Calu3 (cell line): ENCODE data around the gene AQP5. TPM values are rescaled to one million over a fixed set of nuclear protein-coding genes. Genes with fewer than 3 reads are reported as not detected.

ENCODE experiments used
- BruUV-seq: library from RNA; stranded (reverse); fragments of 400-500 nt; replicated peaks from 2 replicates; lab custom pipeline; 2021; lab: Mats Ljungman, UMichigan
- CTCF ChIA-PET: fragments of 300-600 bp; sonication (Branson Sonifier 250); formaldehyde crosslinking; loops from one replicate; lab custom pipeline; 2022; ENCODE audit warnings: antibody characterized with exemption; lab: Charles Lee
- DNase-seq: peaks from one replicate; pipeline ENCODE4 v3.0.0; 2022
- H3K27ac Mint-ChIP-seq: one replicate; pipeline ENCODE4 v1.8.0; 2022; ENCODE audit warnings: mixed read lengths; ENCODE audit not compliant: unreplicated experiment
- H3K27me3 Mint-ChIP-seq: one replicate; pipeline ENCODE4 v1.8.0; 2022; ENCODE audit warnings: mixed read lengths; ENCODE audit not compliant: unreplicated experiment
- H3K36me3 Mint-ChIP-seq: one replicate; pipeline ENCODE4 v1.8.0; 2022; ENCODE audit warnings: mild to moderate bottlenecking, moderate library complexity, mixed read lengths; ENCODE audit not compliant: insufficient read depth, unreplicated experiment
- H3K4me1 Mint-ChIP-seq: one replicate; pipeline ENCODE4 v1.8.0; 2022; ENCODE audit warnings: mild to moderate bottlenecking, low read depth, mixed read lengths; ENCODE audit not compliant: unreplicated experiment
- H3K4me3 Mint-ChIP-seq: one replicate; pipeline ENCODE4 v1.8.0; 2022; ENCODE audit warnings: mild to moderate bottlenecking, low read depth, moderate library complexity, mixed read lengths; ENCODE audit not compliant: unreplicated experiment
- H3K9me3 Mint-ChIP-seq: one replicate; pipeline ENCODE4 v1.8.0; 2022; ENCODE audit warnings: low read depth, mixed read lengths; ENCODE audit not compliant: unreplicated experiment
- intact Hi-C: fragments of 100-400 bp; cut with micrococcal nuclease; formaldehyde crosslinking; loops from one replicate; pipeline ENCODE4 v1.10.0; 2022; ENCODE audit not compliant: unreplicated experiment
- total RNA-seq: library from RNA; stranded (reverse); gene quantifications from 2 replicates; pipeline ENCODE4 v1.2.3, GENCODE V29; 2022
- TF ChIP-seq, protein P1 (sequence below): fragments of 200-600 bp; IDR thresholded peaks from one replicate; pipeline ENCODE4 v1.8.0; 2022; ENCODE audit warnings: antibody characterized with exemption; ENCODE audit not compliant: unreplicated experiment

AQP5 gene
- total RNA-seq, 1 experiment from 2014 or later, result 51.9 TPM

DNA sequence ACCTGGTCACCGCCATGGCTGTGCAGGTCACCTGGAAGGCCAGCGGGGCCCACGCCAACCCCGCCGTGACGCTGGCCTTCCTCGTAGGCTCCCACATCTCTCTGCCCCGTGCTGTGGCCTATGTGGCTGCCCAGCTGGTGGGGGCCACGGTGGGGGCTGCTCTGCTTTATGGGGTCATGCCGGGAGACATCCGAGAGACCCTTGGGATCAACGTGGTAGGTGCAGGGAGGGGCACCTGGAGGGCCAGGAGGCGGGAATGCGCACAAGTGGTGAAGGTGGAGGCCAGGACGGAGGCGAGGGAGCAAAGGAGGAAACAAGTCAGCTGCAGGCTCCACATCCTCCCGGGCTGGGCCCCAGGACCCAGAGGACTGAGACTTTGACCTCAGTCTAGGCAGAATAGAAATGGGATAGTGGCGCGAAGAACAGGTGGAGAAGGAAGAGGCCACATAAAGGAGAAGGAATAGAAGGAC, 11.7 kb downstream of the AQP5 start:
- H3K27ac Mint-ChIP-seq, result no peak overlapping the region

DNA sequence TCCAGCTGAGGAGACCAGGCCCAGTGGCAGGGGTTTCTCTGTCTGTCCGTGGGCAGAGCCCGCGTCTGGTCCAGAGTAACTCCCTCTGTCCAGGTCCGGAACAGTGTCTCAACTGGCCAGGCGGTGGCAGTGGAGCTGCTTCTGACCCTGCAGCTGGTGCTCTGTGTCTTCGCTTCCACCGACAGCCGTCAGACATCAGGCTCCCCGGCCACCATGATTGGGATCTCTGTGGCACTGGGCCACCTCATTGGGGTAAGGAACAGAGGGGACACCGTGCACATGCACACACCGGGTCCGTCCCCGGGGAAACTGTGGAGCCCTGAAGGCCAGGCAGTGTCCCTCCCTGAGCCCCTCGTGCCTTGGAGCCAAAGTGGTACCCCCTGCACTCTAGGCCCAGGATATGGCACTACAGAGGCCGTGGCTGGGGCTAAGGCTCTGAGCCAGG, 12.6 kb downstream of the AQP5 start:
- H3K4me3 Mint-ChIP-seq, result no peak overlapping the region
- H3K9me3 Mint-ChIP-seq, result no peaks in the 10 kb centered on the region
- H3K4me1 Mint-ChIP-seq, result no peaks in the 10 kb centered on the region
- TF ChIP-seq, protein P1, sequence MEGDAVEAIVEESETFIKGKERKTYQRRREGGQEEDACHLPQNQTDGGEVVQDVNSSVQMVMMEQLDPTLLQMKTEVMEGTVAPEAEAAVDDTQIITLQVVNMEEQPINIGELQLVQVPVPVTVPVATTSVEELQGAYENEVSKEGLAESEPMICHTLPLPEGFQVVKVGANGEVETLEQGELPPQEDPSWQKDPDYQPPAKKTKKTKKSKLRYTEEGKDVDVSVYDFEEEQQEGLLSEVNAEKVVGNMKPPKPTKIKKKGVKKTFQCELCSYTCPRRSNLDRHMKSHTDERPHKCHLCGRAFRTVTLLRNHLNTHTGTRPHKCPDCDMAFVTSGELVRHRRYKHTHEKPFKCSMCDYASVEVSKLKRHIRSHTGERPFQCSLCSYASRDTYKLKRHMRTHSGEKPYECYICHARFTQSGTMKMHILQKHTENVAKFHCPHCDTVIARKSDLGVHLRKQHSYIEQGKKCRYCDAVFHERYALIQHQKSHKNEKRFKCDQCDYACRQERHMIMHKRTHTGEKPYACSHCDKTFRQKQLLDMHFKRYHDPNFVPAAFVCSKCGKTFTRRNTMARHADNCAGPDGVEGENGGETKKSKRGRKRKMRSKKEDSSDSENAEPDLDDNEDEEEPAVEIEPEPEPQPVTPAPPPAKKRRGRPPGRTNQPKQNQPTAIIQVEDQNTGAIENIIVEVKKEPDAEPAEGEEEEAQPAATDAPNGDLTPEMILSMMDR, result no peak
- no peak overlapping the region for H3K27ac Mint-ChIP-seq
- no peak for DNase-seq
- intact Hi-C loops, result no loop called here
- no peaks in the 10 kb centered on the region for H3K36me3 Mint-ChIP-seq
- H3K27me3 Mint-ChIP-seq, result no peaks in the 10 kb centered on the region
- CTCF ChIA-PET, result no interaction called here
- BruUV-seq, result no TSS peak

More for the DNA sequence above, 11.7 kb downstream of the AQP5 start:
- BruUV-seq, result no TSS peak
- Mint-ChIP-seq H3K4me1 (no peaks in the 10 kb centered on the region), H3K4me3 (no peak overlapping the region), H3K9me3 (no peaks in the 10 kb centered on the region), H3K36me3 (no peaks in the 10 kb centered on the region), H3K27me3 (no peaks in the 10 kb centered on the region)
- intact Hi-C loops, result no loop called here
- CTCF ChIA-PET, result no interaction called here
- no peak for DNase-seq
- TF ChIP-seq, protein P1, result no peak

DNA sequence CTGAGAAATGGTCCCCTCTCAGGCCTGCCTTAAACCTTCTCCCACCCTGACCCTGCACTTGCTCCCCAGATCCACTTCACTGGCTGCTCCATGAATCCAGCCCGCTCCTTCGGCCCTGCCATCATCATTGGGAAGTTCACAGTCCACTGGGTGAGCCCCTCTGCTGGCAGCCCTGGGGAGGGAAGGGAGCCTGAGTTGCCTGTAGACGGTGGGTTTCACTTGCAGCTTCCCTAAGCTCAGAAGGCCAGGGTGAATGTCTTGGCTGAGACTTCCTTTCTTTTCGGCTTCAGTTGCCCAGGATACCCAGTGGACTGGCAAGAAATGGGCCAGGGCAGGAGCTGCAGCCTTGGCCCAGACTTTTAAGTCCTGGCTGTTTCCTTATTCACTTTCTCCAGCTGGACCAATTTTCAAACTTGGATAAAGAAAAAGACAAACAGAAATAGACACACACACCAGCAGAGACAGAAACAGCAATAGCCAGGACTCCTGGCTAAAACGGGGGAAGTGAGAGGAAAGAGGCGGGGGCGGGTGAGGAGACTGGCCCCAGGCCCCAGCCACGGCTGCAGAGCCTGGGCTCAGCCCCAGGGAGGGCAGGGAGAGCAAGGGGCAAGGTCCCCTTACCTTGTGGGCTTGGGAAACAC, 13.1 kb downstream of the AQP5 start:
- no peak for DNase-seq
- no TSS peak for BruUV-seq
- Mint-ChIP-seq H3K4me3 (no peak overlapping the region), H3K9me3 (no peaks in the 10 kb centered on the region), H3K4me1 (no peaks in the 10 kb centered on the region), H3K27me3 (no peaks in the 10 kb centered on the region), H3K36me3 (no peaks in the 10 kb centered on the region), H3K27ac (no peak overlapping the region)
- CTCF ChIA-PET, result no interaction called here
- TF ChIP-seq, protein P1, result no peak
- intact Hi-C loops, result no loop called here

DNA sequence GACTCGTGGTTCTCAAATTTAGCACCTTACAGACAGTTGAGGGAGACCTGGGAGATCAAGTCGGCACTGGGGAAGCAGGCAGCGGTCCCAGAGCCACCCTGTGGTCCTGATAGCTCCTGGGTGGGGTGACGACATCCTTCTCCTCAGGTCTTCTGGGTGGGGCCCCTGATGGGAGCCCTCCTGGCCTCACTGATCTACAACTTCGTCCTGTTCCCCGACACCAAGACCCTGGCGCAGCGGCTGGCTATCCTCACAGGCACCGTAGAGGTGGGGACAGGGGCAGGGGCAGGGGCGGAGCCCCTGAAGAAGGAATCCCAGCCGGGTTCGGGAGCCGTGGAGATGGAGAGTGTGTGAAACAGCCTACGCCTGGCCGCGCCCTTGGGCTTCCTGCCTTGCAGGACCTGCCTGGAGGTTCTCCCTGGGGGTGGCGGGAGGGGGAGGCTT, 13.7 kb downstream of the AQP5 start:
- Mint-ChIP-seq H3K4me1 (no peaks in the 10 kb centered on the region), H3K27ac (no peak overlapping the region), H3K27me3 (no peaks in the 10 kb centered on the region), H3K9me3 (no peaks in the 10 kb centered on the region), H3K36me3 (no peaks in the 10 kb centered on the region), H3K4me3 (no peak overlapping the region)
- no TSS peak for BruUV-seq
- CTCF ChIA-PET, result no interaction called here
- intact Hi-C loops, result no loop called here
- TF ChIP-seq, protein P1, result no peak
- DNase-seq, result no peak
